ENCODE results near the gene CNOT11. TPM values are rescaled to one million over a fixed set of nuclear protein-coding genes. Genes with fewer than 3 reads are reported as not detected.

CNOT11 gene
- total and polyA plus RNA-seq, 8 donors: 32.6 to 53.3 (median 47.4) TPM

DNA sequence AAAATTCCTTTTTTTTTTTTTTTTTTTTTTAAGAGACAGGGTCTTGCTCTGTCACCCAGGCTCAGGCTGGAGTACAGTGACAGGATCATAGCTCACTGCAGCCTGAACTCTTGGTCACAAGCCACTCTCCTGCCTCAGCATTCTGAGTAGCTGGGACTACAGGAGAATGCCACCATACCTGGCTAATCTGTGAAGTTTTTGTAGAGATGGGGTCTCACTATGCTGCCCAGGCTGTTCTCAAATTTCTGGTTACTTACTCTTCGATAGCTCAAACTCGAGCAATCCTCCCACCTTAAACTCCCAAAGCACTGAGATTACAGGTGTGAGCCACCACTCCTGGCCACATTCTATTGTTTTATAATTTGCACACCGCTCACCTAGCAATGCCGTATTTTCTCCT lies 28.8 kb downstream of the CNOT11 start:
- intact Hi-C loops (cut with DNase I): no loop called here
- Histone ChIP-seq H3K36me3 (peaks cover 2 to 100% of the 10 kb centered on the region in 2 donors), H3K4me3 (no peak overlapping the region), H3K4me1 (peaks cover 0 to 15% of the 10 kb centered on the region in 2 donors), H3K27ac (no peak overlapping the region), H3K27me3 (no peaks in the 10 kb centered on the region), H3K9me3 (no peaks in the 10 kb centered on the region)
- no peak for TF ChIP-seq CTCF (IDR thresholded peaks at IDR 0.05)
- ATAC-seq: no peak
- DNase-seq: no peak

GRCh38 chr2:101282980-101283379 lies 30.3 kb downstream of the CNOT11 start:
- H3K27ac ChIP-seq: no peak overlapping the region
- H3K27me3 ChIP-seq: no peaks in the 10 kb centered on the region
- peaks cover 2 to 100% of the 10 kb centered on the region in 2 donors for H3K36me3 ChIP-seq
- DNase-seq (no peak), ATAC-seq (no peak)
- H3K9me3 ChIP-seq: no peaks in the 10 kb centered on the region
- intact Hi-C loops (cut with DNase I): no loop called here
- no peak overlapping the region for H3K4me3 ChIP-seq
- peaks cover 0 to 11% of the 10 kb centered on the region in 2 donors for H3K4me1 ChIP-seq
- no peak for TF ChIP-seq CTCF (IDR thresholded peaks at IDR 0.05)

GRCh38 chr2:101286684-101287083 lies 34.0 kb downstream of the CNOT11 start:
- H3K9me3 ChIP-seq: no peaks in the 10 kb centered on the region
- ATAC-seq (no peak), DNase-seq (no peak)
- intact Hi-C loops (cut with DNase I): no loop called here
- H3K27ac ChIP-seq: no peak overlapping the region
- TF ChIP-seq CTCF (IDR thresholded peaks at IDR 0.05): no peak
- H3K4me3 ChIP-seq: no peak overlapping the region
- no peaks in the 10 kb centered on the region for H3K4me1 ChIP-seq
- no peaks in the 10 kb centered on the region for H3K27me3 ChIP-seq
- peaks cover 0 to 95% of the 10 kb centered on the region in 2 donors for H3K36me3 ChIP-seq

DNA sequence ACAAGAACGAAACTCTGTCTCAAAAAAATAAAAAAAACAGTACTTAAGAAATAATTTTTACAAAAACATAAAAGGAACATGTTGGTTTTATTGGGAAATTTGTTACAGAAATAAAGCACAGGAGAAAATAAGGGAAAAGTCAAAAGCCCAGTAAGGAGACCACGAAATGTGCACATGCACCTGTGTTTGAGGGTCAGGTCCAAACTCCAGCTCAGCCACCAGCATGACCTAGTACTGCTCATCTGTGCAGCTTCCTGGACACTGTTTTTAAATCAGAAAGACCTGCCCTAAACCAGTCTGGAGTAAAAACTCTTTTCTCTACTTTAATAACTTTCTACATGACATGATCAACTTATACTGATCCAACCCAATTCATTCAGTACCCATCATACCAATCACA lies 34.6 kb downstream of the CNOT11 start:
- H3K4me1 ChIP-seq: peaks cover 0 to 2% of the 10 kb centered on the region in 2 donors
- intact Hi-C loops (cut with DNase I): no loop called here
- H3K4me3 ChIP-seq: no peak overlapping the region
- H3K9me3 ChIP-seq: no peaks in the 10 kb centered on the region
- DNase-seq (no peak), ATAC-seq (no peak)
- no peaks in the 10 kb centered on the region for H3K27me3 ChIP-seq
- H3K36me3 ChIP-seq: peaks cover 0 to 95% of the 10 kb centered on the region in 2 donors
- no peak overlapping the region for H3K27ac ChIP-seq
- no peak for TF ChIP-seq CTCF (IDR thresholded peaks at IDR 0.05)

- Histone ChIP-seq H3K9me3 (no peaks in the 10 kb centered on the region), H3K4me1 (peaks cover 0 to 36% of the 10 kb centered on the region in 2 donors), H3K36me3 (peaks cover 0 to 93% of the 10 kb centered on the region in 2 donors), H3K27me3 (no peaks in the 10 kb centered on the region), H3K27ac (no peak overlapping the region), H3K4me3 (no peak overlapping the region)
- TF ChIP-seq CTCF (IDR thresholded peaks at IDR 0.05): no peak
- DNase-seq (no peak), ATAC-seq (no peak)
- intact Hi-C loops (cut with DNase I): no loop called here
These were observed 38.0 kb downstream of the CNOT11 start for GRCh38 chr2:101290711-101291110.

All from left lung (tissue), 10 donors.